HG02623 (cell line): Measurements from ENCODE around the gene THRA.

Experiments used
- ATAC-seq: cut with Tn5 transposase; IDR thresholded peaks from one replicate; pipeline ENCODE4 v1.9.1; 2021; ENCODE audit warnings: moderate library complexity; ENCODE audit not compliant: unreplicated experiment

The THRA gene

DNA sequence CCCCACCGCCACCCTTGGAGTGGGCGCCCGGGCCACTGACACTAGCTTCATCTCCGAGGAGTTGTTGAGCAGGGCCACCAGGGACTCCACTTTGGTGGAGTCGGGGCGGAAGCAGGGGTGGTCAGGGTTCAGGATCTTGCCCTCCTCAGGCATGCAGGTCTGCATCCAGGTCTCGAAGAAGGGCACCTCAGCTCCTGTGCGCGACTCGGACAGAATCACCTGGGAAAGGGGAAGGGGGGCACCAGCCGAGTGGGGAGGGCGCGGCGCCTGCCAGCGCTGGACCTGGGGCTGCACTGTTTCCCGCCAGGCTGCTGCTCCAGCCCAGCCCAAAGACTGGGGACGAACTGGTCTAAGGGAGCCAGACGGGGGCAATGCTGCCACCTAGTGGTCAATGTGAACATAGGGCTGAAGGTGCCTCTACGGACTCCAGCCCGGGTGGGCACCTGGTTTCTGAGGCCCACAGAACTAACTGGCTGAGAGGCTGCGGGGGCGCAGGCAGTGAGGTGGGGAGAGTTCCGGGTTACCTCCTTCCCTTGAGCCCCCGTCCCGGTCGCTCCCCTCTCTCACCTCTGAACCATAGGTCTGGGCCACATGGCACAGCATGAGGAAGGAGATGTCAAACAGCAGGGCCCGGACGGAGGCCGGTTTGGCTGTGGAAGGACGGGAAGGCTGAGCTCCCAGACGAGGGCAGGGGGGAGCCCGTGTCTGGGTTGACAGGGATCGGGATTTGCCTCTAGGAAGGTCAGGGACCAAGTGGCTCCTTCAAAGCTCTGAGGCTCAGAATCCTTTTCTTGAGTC is 35.8 kb upstream of the THRA start:
- no peak for ATAC-seq

DNA sequence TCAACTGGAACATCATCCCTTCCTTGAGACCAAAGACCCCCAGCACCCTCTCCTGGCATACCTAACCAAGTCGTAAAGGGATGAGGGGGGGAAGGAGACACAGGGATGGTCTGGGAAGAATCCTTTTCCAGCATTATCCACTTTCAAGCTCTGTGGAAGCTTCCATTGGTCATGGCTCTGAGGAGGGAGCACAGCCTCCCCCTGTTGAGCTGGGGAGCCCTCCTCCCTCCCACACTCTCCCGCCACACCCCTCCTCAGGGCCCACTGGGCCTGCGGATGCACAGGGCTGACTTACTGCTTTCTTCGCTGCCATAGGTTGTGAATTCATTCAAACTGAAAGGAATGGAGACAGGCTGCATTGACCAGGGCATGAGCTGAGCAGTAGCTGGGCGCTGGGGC is 35.2 kb upstream of the THRA start:
- ATAC-seq: no peak

DNA sequence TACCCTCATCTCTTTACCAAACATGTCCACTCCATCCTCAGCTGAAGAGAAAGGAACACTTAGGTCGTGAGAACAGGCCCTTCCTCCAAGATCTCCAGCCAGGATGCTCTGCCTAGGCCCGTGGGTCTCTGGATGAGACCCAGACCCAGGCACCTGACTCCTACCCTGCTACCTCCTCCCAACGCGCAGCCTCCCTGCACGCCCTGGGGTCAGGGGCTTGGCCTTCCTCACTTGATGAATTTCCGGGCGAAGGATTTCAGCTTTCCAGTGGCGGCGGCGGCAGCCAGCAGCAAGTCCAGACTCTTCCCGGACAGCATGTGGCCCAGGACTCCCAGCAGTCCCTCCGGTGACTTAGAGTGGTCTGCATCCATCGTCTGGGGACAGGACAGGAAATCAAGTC is 34.2 kb upstream of the THRA start:
- no peak for ATAC-seq

DNA sequence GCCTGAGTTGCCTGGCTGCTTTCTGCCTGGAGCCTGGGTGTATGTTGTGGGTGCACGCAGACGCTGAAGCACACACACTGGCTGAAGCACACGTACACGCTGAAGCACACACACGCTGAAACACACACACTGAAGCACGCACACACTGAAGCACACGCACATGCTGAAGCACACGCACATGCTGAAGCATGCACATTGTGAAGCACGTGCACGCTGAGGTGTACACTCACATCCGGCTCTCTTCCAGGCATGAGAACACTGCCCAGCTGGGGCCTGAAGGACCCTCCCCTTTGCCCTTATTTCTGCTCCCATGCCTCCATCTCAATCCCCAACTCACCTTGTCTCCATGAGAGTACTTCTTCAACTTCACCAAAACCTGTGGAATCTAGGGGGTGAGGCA is 31.1 kb upstream of the THRA start:
- ATAC-seq: no peak

DNA sequence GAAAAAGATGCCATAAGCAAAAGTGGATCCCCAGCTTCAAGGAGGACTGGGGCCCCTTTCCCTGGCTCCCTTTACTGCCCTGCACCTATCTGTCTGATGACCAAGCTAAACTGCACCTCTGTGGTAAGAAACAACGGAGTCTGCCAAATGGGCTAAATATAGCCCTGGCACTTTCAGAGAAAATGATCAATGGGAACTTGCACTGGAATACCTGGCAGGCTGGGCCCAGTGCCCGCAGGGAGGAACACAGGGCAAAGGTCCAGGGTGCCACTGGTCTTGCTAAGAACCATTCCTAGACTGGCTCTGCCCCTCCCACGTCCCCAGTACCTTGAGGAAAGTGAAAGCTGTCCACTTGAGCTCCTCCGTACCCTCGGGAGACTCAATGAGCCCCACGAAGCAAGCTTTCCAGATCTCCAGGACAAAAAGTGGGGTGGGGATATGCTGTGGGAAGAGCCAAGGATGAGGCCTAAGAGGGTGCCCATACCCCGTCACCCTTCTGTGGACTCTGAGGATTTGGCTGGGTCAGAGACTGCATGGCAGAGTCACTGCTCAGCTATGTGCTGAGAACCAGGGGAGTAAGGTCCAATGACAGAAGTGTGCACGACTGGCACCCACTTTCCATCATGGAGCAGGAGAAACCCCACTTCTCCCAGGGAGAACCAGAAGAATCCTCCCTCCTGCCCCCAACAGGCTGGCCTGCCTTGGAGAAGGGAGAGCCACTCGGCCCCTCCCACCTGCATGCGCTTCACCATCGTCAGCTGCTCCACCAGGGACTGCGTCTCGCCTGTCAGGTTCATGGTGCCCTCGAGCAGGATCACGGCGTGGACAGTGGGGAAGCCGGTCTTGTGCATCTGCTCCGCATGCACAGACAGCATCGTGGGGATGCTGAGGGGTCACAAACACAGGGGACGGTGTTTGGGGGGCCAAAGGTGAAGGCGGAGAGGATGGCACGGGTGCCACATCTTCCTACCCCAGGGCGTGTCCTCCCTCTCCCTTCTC is 30.1 kb upstream of the THRA start:
- no peak for ATAC-seq

DNA sequence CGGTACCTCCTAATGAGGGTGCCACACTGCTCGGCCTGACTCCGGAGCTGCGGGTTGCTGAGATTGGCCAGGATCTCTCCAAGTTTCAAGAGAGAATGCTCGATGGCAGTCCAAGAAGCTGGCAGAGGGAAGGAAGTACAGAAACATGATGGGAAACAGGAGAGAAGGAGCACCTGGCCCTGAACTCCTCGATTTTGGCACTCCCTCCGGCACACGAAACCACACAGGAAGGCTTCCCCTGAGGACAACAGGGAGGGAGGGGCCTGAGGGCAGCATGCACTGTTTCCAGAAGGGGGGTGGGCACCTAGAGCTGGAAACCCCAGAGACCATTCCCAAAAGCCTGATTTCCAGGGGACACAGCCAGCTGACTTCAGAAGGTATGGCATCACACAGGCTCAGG is 29.4 kb upstream of the THRA start:
- ATAC-seq: no peak

DNA sequence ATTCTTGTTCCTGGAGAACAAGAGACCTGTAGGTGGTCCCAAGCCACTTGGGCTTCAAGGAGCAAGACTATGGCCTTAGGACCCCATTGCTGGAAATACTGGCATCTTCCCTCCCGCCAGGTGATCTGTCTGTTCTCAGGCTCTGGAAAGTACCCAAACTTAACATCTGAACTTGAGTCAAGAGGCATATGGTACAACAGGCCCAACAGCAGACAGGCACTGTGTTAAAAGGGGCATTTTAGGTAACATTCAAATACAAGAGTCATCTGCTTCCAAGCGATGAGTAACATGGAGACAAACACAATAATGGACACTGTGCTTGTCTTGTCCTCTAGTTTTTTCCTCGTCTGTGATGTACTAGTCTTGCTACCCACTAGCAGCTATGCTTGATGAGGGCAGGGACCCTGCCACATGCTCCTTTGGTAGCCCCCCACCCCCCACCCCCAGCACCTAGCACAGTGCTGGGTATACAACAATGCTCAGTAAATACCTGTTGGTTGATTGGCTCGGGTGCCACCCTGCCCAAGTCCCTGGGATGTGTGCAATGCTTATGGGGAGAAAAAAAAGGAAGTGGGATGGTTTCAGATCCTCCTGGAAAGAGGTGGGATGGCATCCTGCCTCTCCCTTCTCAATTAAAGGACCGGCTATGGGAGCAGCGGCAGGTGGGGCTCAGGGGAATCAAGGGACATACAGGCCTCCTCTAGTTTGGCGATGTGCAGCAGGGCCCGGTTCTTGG is 28.2 kb upstream of the THRA start:
- ATAC-seq: no peak

DNA sequence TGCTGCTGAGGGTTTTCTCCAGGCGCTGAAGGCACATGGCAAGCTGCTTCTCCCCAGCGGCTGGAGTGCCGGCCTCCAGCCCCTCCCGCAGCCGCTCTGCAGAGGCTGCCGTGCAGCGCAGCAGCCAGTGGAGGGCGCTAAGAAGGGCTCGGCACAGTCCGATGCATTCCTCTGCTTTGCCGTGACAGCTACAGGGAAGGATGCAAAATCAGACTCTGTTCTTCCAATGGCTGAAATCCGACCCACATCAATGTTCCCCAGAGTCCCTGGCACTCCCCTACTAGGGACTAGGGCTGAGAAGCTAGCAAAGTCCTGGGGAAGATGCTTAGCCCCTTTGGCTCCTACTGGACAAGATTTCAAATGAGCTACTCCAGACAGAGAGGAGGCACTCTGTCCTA is 27.6 kb upstream of the THRA start:
- no peak for ATAC-seq

DNA sequence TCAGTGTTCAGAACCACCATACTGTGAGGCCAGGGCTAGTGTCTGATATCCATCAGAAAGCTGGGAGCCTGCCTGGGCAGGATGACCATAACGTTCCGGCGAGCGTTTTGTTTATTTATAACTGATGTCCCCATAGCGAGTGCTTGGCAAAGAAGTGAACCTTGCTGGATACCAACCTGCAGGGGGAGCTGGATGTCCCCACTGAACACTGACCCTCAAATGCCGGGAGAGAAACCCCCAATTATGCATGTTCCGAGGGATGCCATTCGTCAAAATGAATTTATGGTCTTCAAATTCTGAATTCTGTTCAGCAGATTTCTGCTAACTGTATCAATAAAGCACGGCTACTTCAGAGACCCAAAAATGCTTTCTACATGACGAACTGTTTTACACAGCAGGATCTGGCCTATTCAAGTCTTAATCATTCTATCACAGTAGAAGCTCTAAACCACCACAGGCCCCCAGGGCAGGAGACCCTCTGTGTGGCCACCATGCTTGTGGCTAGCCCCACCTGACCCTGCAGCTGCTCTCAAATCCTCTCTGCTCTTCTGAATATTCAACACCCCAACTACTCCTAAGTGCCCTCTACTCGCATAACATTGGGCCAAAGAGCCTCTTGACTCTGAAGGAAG is 23.8 kb upstream of the THRA start:
- no peak for ATAC-seq

DNA sequence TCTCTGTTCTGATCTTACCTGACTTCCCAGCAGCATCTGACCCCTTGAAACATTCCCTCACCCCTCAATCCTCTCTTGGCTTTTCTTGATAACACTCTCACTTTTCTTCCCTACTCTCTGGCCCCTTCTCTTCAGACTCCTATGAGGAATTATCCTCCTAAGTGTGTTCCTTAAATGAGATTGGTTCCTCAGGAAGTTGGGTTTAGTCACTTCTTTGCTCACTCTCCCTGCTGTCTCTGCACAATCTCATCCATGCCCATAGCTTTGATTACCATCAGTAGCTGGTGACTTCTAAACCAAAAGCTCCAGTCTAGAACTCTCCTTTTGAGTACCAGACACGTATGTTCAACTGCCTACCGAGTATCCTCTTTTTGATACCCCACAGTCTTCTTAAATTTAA is 21.6 kb upstream of the THRA start:
- no peak for ATAC-seq

DNA sequence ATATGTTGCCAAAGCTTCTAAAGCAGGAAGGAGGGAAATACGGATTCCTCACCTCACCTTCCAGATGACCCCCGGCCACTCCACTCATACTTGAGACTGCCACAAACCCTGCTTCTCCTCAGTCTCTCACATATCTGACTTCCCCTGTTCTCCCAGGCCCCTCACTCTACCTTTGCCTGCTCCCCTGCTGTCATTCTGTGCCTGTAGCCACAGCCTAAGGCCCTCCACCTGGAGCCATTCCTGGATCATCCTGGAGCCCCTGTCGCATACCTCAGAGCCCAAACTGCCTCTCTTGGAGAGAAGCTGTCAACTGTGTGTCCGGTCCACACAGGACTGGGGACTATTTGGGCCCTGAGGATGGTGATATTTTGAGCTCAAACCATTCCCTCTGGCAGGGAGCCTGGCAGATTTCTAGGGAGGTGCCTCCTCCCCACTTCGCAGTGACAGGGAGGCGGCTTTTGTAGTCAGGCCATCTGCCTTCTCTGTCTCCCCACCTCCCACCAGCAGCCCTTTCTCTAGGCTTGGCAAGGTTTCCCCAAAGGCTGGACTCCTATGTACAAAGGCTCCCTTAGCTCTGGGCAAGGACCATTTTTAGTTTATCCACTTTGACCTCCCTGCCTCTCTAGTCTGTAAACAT is 6.3 kb upstream of the THRA start:
- no peak for ATAC-seq

DNA sequence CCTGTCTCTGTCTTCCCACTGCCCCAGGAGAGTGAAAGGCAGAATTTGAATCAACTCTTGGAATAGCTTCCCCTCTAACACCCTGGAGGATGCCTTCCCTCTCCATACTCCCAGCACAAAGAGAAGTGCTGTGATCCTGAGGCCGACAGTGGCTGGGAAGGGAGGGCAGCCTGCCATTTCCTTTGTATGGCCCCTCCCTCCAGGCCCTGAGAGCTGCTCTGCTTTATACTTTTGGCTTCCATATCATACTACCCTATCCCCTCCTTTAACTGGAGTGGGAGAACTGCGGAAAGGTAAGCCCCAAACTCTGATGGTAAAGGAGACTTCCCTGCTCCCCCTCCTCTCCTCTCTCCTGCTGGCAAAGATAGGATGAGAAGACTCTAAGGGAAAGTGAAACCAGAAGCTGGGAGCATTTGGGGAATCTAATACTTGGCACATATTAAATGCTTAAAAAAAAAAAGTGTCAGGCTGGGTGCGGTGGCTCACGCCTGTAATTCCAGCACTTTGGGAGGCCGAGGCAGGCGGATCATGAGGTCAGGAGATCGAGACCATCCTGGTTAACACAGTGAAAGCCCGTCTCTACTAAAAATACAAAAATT is 4.5 kb upstream of the THRA start:
- ATAC-seq: no peak

DNA sequence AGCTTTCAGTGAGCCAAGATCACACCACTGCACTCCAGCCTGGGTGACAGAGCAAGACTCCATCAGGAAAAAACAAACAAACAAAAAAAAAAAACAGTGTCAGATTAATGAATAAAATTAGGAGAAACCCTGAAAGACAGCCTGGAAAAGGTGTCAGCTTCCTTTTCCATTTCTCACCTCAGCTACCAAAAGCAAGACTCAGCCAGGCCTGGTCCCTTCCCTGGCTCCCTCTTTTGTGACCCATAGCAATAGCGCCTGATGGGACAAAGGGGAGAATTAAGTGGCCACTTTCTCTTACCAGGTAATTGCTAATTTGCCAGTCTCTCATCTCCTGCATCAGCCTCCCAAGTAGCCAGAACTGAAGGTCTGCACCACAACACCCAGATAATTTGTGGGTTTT is 3.9 kb upstream of the THRA start:
- no peak for ATAC-seq

DNA sequence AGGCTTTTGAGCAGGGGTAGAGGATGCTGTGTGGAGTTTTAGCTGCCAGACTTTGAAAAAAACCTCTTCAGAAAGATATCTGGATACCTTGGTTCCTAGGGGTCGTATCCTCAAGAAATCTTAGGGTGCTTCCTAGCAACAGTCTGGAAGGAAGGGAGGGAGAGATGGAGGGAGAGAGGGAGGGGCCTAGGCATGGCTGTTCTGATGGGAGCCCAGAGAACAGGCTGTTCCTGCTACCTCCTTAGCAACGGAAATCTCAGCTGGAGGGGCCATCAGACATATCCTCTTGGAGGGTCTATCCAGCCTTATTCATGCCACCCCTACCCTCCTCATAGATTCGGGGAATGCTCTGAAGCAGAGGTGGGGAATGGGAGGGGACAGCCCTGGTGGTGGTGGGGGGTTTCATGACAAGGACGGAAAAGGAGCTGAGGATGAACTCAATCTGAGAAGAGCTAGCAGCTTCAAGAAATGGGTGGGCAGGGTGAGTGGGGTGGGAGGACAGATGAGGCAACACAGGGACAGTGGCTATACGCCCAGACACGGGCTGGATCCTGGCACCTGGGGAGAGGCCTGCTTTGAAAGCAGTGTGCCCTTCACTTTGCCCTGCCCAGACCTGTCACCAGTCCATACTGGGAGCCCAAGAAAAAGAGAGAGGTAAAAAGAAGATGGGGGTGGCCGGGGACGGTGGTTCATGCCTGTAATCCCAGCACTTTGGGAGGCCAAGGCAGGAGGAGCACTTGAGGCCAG is 2.9 kb upstream of the THRA start:
- no peak for ATAC-seq

DNA sequence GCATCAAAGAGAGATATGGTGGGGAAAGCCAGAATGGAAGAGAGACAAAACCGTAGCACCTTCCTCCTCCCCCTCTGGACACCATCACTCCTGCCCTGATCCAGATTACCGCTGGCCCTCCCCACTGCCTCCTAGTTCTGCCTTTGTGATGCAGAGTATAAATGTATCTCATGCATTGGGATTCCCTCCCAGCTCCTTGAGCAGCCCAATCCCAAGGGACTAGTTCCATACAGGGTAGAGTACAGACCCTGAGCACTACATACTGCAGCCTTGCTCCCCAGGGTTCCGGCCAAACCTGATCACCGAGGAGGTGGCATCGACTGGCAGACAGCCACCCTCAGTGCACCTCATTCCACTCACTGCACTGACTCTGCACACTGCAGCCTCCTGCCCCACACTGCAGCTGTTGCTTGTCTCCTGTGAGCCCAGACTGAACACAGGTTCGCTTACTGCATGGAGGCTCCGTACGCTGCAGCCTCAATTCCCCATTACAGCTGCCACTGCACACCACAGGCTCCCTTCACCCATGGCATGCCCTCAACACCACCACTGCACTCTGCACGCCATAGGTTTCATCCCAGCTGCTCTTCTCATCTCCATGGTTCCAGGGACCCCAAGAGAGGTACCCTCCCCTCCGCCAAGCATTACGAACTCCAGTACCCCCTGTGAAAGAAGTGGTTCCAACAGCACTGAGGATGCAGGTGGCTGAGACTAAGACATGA is 1.7 kb upstream of the THRA start:
- ATAC-seq: no peak

DNA sequence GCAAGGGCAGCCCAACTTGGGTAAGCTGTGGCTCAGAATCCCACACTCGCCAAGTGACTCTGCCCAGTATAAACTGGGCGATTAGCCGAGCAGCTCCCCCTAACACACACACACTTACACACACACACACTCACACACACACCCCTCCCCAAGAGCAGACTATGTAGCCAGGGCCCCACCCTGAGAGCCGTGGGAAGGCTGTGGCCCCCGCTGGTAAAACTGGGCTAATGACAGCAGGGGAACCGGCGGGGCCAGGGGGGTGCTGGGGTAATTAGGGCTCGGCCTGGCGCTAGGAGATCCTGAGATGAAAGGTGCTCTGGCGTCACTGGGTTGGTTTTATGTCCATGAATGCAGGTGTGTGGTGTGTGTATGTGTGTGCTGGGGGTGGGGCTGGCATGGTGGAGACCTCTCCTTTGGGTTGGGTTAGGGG is 1.1 kb upstream of the THRA start:
- no peak for ATAC-seq

DNA sequence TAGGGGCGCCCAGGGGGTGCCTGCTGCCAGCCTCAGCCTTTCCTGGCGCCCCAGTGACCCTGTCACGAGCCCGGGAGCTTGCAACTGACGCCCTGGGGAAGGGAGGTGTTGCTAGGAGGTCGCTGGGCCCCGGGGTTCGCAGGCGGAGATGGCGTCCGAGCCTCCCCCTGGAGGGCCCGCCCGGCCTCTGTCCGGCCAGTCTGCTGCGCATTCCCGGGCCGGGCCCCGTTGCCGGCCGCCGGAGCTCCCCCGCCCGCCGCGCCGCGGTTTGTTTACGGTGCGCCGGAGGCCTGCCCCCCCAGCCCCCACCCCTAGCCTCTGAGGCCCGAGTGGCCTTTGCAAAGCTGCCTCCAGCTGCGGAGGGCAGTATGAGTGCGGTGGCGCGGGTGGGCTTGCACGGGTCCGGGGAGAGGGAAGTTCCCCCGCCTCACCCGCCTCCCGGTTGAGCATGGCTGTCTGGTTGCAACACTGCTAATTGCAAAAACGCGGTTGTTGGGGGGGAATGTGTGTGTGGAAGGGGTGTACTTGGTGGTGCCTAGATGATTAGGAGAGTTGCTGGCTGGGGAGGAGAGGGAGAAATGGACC is 514 bp downstream of the THRA start:
- no peak for ATAC-seq

DNA sequence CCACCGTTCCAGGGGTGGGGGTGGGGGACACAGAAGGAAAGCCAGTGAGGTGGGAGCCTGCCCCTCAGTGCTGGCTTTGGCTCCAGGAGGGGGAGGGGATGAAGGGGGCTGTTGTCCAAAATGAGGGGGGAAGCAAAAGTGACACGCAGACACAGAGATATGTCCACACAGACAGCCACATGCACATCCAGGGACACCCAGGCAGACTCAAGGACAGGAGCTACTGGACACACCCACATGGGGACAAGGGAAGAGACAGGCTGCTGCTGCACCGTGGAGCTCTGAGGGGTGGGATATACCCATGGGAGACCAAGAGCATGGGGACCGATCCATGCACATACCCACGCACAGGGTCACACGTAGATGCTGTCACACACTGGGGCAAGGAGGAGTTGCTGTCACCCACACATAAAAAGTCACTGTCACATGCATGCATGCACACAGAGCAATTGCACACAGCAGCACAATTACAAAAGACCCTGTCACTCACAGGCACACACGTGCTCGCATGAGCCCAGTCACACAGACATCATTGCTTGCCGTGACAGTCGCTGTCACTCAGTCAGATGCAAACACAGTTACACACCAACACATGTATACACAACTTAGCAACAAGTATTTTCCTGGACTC is 1.3 kb downstream of the THRA start:
- no peak for ATAC-seq
